Thymus (tissue), 11 donors: Measurements from ENCODE around the gene C17orf107. TPM values are rescaled to one million over a fixed set of nuclear protein-coding genes. Genes with fewer than 3 reads are reported as not detected.
A peak's percentile ranks its signal among the peaks of the same experiment; 100 is the strongest.

Experiments used
- DNase-seq, 9 donors: peaks; one replicate each; pipeline ENCODE4 v3.0.0-alpha.2; 2013; ENCODE audit warnings: low spot score in 9 of 9, low read depth in 6 of 9, missing footprints in 1 of 9
- H3K27ac ChIP-seq, 2 donors: one replicate each; pipeline ENCODE4 v1.5.1; 2013; ENCODE audit warnings: control low read depth in 1 of 2, low read depth in 1 of 2, low read length in 1 of 2, mild to moderate bottlenecking in 1 of 2, moderate library complexity in 1 of 2
- H3K27me3 ChIP-seq, 2 donors: one replicate each; pipeline ENCODE4 v1.5.1; 2013; ENCODE audit warnings: low read length in 1 of 2; ENCODE audit not compliant: control insufficient read depth in 2 of 2, insufficient read depth in 1 of 2
- H3K36me3 ChIP-seq, 2 donors: one replicate each; pipeline ENCODE4 v1.5.1; 2013; ENCODE audit warnings: low read length in 1 of 2, mild to moderate bottlenecking in 1 of 2, moderate library complexity in 1 of 2; ENCODE audit not compliant: control insufficient read depth in 2 of 2, insufficient read depth in 2 of 2
- H3K4me1 ChIP-seq, 2 donors: one replicate each; pipeline ENCODE4 v1.5.1; 2013; ENCODE audit warnings: low read length in 2 of 2; ENCODE audit not compliant: control insufficient read depth in 2 of 2, insufficient read depth in 2 of 2
- H3K4me3 ChIP-seq, 2 donors: one replicate each; pipeline ENCODE4 v1.5.1; 2013; ENCODE audit warnings: low read length in 2 of 2, control low read depth in 1 of 2, mild to moderate bottlenecking in 1 of 2
- H3K9me3 ChIP-seq, 2 donors: one replicate each; pipeline ENCODE4 v1.5.1; 2013; ENCODE audit warnings: low read length in 1 of 2, mild to moderate bottlenecking in 1 of 2; ENCODE audit not compliant: control insufficient read depth in 2 of 2, insufficient read depth in 1 of 2
- WGBS: extraction: QIAGEN DNeasy Blood & Tissue Kit; methylation state at CpG from one replicate; pipeline ENCODE4 v1.1.7; 2013; 5-methylcytosine and 5-hydroxymethylcytosine counted together
- polyA plus RNA-seq: library from polyadenylated mRNA; stranded (reverse); fragments of 200-250 nt; gene quantifications from one replicate; pipeline ENCODE4 v1.2.3, GENCODE V29; 2013
- total RNA-seq: library from RNA; stranded (reverse); fragments of 120-200 nt; gene quantifications from one replicate; pipeline ENCODE4 v1.2.4, GENCODE V29; 2013
- donor health status: healthy.

C17orf107 gene
- total and polyA plus RNA-seq, 2 donors: 0.57 to 1.2 TPM

DNA sequence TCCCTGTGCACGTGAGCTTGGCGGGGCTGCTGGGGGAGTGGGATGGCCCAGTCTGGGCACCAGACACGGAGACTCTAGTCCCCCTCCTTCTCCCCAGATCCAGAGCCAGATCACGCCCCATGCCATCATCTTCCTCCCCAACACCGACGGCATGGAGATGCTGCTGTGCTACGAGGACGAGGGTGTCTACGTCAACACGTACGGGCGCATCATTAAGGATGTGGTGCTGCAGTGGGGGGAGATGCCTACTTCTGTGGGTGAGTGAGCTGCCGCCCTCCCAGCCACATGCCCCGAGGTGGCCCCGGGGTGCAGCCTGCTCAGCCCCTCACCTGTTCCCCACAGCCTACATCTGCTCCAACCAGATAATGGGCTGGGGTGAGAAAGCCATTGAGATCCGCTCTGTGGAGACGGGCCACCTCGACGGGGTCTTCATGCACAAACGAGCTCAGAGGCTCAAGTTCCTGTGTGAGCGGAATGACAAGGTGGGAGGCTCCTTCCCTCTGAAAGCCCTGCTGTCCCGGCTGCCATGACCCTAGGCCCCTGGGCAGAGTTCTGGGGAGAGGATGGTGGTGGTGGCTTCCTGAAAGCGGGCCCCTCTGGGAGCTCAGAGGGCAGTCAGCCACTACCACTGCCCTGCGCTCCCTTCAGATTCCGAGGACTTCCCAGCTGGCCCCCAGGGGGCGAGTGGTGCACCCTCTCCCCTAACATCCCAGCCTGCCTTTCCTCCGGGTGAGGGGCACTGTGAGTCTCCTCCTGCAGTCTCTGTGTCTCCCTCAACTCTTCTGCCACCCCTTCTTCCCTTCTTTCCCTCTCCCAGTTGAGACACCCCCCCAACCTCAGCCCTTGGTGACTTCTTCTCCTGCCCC is 2.8 kb upstream of the C17orf107 start:
- DNase-seq: no peak

DNA sequence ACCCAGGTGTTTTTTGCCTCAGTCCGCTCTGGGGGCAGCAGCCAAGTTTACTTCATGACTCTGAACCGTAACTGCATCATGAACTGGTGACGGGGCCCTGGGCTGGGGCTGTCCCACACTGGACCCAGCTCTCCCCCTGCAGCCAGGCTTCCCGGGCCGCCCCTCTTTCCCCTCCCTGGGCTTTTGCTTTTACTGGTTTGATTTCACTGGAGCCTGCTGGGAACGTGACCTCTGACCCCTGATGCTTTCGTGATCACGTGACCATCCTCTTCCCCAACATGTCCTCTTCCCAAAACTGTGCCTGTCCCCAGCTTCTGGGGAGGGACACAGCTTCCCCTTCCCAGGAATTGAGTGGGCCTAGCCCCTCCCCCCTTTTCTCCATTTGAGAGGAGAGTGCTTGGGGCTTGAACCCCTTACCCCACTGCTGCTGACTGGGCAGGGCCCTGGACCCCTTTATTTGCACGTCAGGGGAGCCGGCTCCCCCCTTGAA is 2.1 kb upstream of the C17orf107 start:
- no peak overlapping the region for H3K27ac ChIP-seq
- H3K9me3 ChIP-seq: peaks cover 3 to 19% of the 10 kb centered on the region in 2 donors
- no peak for DNase-seq
- WGBS: 98% methylated on average over 10 of the region's 10 CpGs
- peaks cover 41 to 48% of the 10 kb centered on the region in 2 donors for H3K36me3 ChIP-seq
- H3K27me3 ChIP-seq: peaks cover 37 to 43% of the 10 kb centered on the region in 2 donors
- peaks cover 7 to 34% of the 10 kb centered on the region in 2 donors for H3K4me1 ChIP-seq
- no peak overlapping the region for H3K4me3 ChIP-seq

More for the DNA sequence above, 2.8 kb upstream of the C17orf107 start:
- Histone ChIP-seq H3K36me3 (peaks cover 47 to 55% of the 10 kb centered on the region in 2 donors), H3K4me1 (peaks cover 7 to 28% of the 10 kb centered on the region in 2 donors), H3K27me3 (peaks cover 32 to 36% of the 10 kb centered on the region in 2 donors), H3K27ac (no peak overlapping the region), H3K4me3 (no peak overlapping the region), H3K9me3 (peaks cover 3 to 14% of the 10 kb centered on the region in 2 donors)
- WGBS: 96% methylated on average over 27 of the region's 27 CpGs

DNA sequence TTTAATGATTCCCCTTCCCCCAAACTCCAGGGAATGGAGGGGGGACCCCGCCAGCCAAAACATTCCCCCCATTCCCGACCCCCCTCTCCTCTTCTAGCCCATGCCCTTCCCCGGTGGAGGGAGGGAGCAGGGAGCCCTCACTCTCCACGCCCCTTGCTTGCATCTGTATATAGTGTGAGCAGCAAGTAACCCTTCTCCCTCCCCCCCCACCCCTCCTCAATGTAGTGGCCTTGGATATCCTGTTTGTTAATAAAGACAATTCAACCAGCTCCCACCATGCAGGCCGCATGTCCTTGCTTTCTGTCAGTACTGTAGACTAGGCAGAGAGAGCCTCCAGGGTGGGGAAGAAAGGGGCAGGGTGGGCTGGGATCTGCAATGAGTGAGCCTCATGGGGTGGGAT is 1.6 kb upstream of the C17orf107 start:
- peaks cover 36 to 43% of the 10 kb centered on the region in 2 donors for H3K36me3 ChIP-seq
- WGBS: 97% methylated on average over 5 of the region's 5 CpGs

DNA sequence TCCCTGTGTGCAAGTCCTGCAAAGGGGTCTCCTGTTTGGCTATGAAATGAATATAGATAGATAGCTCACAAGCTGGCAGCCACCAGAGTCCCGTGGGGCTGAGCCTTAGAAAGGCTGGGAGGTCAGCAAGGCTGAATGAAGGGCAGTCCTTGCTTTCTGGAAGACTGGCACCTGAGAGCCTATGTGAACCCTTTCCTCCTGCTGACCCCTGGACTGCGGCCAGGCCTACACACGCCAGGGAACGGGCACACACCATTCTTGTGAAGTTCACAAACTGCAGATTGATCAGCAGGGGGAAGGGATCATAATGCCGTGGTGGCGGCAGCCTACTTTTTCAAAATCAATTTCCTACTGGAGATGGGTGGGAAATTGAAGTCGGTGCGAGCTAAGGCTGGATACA is 985 bp upstream of the C17orf107 start:
- DNase-seq: no peak
- Histone ChIP-seq H3K36me3 (peaks cover 31 to 38% of the 10 kb centered on the region in 2 donors), H3K4me3 (no peak overlapping the region), H3K9me3 (peaks cover 3 to 19% of the 10 kb centered on the region in 2 donors), H3K27me3 (peaks cover 37 to 54% of the 10 kb centered on the region in 2 donors), H3K27ac (no peak overlapping the region), H3K4me1 (peaks cover 11 to 45% of the 10 kb centered on the region in 2 donors)
- WGBS: 97% methylated on average over 8 of the region's 8 CpGs

More for the DNA sequence above, 1.6 kb upstream of the C17orf107 start:
- H3K27me3 ChIP-seq: peaks cover 37 to 49% of the 10 kb centered on the region in 2 donors
- no peak for DNase-seq
- peaks cover 7 to 39% of the 10 kb centered on the region in 2 donors for H3K4me1 ChIP-seq
- H3K9me3 ChIP-seq: peaks cover 3 to 19% of the 10 kb centered on the region in 2 donors
- H3K4me3 ChIP-seq: no peak overlapping the region
- H3K27ac ChIP-seq: no peak overlapping the region

- H3K9me3 ChIP-seq: peaks cover 3 to 19% of the 10 kb centered on the region in 2 donors
- 31% methylated on average over 34 of the region's 34 CpGs for WGBS
- peaks cover 26 to 32% of the 10 kb centered on the region in 2 donors for H3K36me3 ChIP-seq
- no peak overlapping the region for H3K27ac ChIP-seq
- peaks cover 11 to 47% of the 10 kb centered on the region in 2 donors for H3K4me1 ChIP-seq
- DNase-seq: no peak
- H3K27me3 ChIP-seq: peaks cover 37 to 56% of the 10 kb centered on the region in 2 donors
- H3K4me3 ChIP-seq: peak overlapping the region in 1 of 2 donors; percentile 61
Measured at GRCh38 chr17:4898927-4899326, 409 bp upstream of the C17orf107 start.

DNA sequence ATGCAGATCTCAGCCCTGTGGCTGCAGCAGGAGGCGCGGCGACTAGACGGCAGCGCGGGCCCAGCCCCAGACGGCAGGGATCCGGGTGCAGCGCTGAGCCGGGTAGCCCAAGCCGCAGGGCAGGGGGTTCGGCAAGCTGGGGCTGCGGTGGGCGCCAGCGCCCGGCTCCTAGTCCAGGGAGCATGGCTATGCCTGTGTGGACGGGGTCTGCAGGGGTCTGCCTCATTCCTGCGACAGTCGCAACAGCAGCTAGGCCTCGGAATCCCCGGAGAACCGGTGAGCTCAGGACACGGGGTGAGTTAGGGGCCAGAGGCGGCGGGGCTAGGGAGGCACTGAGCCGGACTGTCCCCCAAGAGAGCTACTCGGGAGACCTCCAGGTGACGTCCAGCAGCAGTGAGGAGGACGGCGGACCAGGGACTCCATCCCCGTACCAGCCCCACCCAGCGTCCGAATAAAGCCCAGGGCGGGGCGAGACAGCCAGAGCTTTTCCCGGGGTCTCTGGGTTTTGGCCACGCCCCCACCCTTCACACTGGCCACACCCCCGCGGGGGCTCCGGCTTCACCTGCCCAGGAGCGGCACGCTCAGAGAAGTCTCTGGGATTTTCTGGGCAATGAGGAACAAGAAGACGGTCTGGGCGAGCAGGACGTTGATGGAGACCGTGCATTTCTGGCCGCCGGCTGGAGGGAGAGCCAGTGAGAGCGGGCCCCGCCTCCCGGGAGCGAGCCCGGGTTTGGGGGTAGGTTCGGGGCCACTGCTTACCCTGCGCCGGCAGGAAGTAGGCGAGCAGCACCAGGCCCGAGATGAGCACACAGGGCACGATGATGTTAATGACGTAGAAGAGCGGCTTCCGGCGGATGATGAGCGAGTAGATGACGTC is 1.1 kb downstream of the C17orf107 start:
- H3K27me3 ChIP-seq: peaks cover 40 to 56% of the 10 kb centered on the region in 2 donors
- H3K4me3 ChIP-seq: peak overlapping the region; percentile 16 to 29
- no peak overlapping the region for H3K27ac ChIP-seq
- 13% methylated on average over 65 of the region's 65 CpGs for WGBS
- peaks cover 10 to 18% of the 10 kb centered on the region in 2 donors for H3K36me3 ChIP-seq
- peaks cover 11 to 47% of the 10 kb centered on the region in 2 donors for H3K4me1 ChIP-seq
- H3K9me3 ChIP-seq: peaks cover 3 to 19% of the 10 kb centered on the region in 2 donors
- DNase-seq: peak in 2 of 9 donors; percentile 60 to 68

DNA sequence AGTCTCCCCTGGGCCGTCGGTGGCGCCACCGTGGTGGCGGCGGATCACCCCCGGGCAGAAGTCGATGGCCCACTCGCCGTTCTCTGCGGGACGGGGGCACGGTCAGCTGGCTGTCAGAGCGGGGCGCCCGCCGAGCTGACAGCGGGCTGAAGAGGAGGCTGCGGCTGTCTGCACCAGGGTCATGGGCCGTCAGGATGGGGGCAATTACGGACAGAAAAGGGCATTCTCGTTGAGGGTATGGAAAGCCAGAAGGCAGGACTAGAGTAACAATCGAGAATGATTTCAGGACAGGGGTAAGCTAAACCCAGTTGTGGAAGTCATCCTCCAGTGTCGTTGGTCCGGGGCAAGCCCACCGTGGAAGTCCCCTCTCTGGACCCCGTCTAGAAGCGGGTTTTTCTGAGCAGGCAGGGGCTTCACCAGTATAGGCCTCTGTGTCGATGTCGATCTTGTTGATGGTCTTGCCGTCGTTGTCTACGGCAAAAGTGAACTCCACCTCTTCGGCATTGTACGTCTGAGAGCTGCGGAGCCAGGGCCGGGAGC is 1.8 kb downstream of the C17orf107 start:
- 39% methylated on average over 37 of the region's 37 CpGs for WGBS
- Histone ChIP-seq H3K27ac (peak overlapping the region in 1 of 2 donors; percentile 8), H3K27me3 (peaks cover 40 to 59% of the 10 kb centered on the region in 2 donors), H3K36me3 (peaks cover 6 to 11% of the 10 kb centered on the region in 2 donors), H3K9me3 (peaks cover 3 to 19% of the 10 kb centered on the region in 2 donors), H3K4me3 (peak overlapping the region; percentile 16 to 29), H3K4me1 (peaks cover 11 to 47% of the 10 kb centered on the region in 2 donors)
- no peak for DNase-seq

DNA sequence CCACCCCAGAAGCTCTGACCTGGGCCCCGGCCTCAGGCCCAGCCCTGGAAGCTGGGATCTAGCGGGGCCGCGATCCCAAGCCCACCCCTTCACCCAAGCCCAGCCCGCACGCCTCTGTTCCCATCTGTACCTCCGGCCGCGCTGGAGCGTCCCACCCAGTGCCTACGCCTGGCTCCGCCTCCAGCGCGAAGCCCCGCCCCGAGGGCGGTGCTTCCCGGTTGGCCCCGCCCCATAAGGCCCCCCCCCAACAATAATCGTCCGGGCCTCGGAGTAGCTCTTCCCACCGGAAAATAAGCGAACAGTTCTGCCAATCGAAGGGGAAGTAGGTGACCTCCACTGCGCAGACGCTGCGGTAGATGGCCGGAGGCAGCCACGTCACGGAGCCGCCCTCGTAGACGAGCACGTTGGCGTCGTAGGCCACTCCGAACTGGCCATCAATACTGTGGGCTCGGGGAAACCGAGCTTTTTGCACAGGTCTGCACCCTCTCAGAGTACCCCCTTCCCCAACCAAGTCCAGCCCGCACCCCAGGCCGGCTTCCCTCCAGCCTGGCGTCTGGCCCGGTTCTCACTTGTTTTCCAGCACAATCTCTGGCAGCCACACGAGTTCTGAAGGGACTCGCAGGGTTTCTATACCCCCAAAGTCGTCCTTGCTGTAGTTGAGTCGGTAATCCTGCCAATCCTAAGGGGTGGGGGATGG is 2.5 kb downstream of the C17orf107 start:
- H3K27me3 ChIP-seq: peaks cover 40 to 59% of the 10 kb centered on the region in 2 donors
- no peak overlapping the region for H3K27ac ChIP-seq
- 41% methylated on average over 48 of the region's 48 CpGs for WGBS
- peaks cover 3 to 19% of the 10 kb centered on the region in 2 donors for H3K9me3 ChIP-seq
- peaks cover under 1 to 5% of the 10 kb centered on the region in 2 donors for H3K36me3 ChIP-seq
- H3K4me1 ChIP-seq: peaks cover 11 to 47% of the 10 kb centered on the region in 2 donors
- DNase-seq: no peak
- no peak overlapping the region for H3K4me3 ChIP-seq
